ENCODE measurements around the gene EMD.

EMD gene

GRCh38 chrX:154351183-154352011, 27.7 kb upstream of the EMD start:
- intact Hi-C loops (cut with DNase I; ENCODE audit: low total_unique reads) = no loop called here
- peak overlapping the region in 1 of 2 donors; percentile 65 for H3K27ac ChIP-seq
- H3K36me3 ChIP-seq = peaks cover 75 to 84% (median 83%) of the 10 kb centered on the region in 3 donors
- H3K9me3 ChIP-seq = no peaks in the 10 kb centered on the region
- peaks cover 0 to 3% (median 2%) of the 10 kb centered on the region in 4 donors for H3K4me1 ChIP-seq
- H3K4me3 ChIP-seq = no peak overlapping the region
- H3K27me3 ChIP-seq = no peaks in the 10 kb centered on the region
- peak in 1 of 2 donors; percentile 62 for DNase-seq
- no peak for TF ChIP-seq CTCF (IDR thresholded peaks at IDR 0.05)

- Histone ChIP-seq H3K27me3 (no peaks in the 10 kb centered on the region), H3K4me3 (no peak overlapping the region), H3K36me3 (peaks cover 80 to 90% (median 89%) of the 10 kb centered on the region in 3 donors), H3K4me1 (peaks cover 0 to 6% (median 3%) of the 10 kb centered on the region in 4 donors), H3K27ac (peak overlapping the region in 1 of 2 donors; percentile 65), H3K9me3 (no peaks in the 10 kb centered on the region)
- intact Hi-C loops (cut with DNase I; ENCODE audit: low total_unique reads) = no loop called here
- no peak for TF ChIP-seq CTCF (IDR thresholded peaks at IDR 0.05)
- no peak for DNase-seq
Observed at GRCh38 chrX:154352012-154352401, 27.1 kb upstream of the EMD start.

GRCh38 chrX:154352466-154352865, 26.6 kb upstream of the EMD start:
- Histone ChIP-seq H3K36me3 (peaks cover 85 to 94% (median 94%) of the 10 kb centered on the region in 3 donors), H3K27ac (peak overlapping the region in 1 of 2 donors; percentile 65), H3K4me1 (peaks cover 0 to 10% (median 3%) of the 10 kb centered on the region in 4 donors), H3K9me3 (no peaks in the 10 kb centered on the region), H3K27me3 (no peaks in the 10 kb centered on the region), H3K4me3 (no peak overlapping the region)
- DNase-seq = no peak
- no peak for TF ChIP-seq CTCF (IDR thresholded peaks at IDR 0.05)
- intact Hi-C loops (cut with DNase I; ENCODE audit: low total_unique reads) = no loop called here

- intact Hi-C loops (cut with DNase I; ENCODE audit: low total_unique reads) = no loop called here
- DNase-seq = no peak
- Histone ChIP-seq H3K4me1 (peaks cover 0 to 18% (median 3%) of the 10 kb centered on the region in 4 donors), H3K4me3 (no peak overlapping the region), H3K9me3 (no peaks in the 10 kb centered on the region), H3K36me3 (peaks cover 93 to 100% (median 100%) of the 10 kb centered on the region in 3 donors), H3K27ac (peak overlapping the region in 1 of 2 donors; percentile 65), H3K27me3 (no peaks in the 10 kb centered on the region)
- TF ChIP-seq CTCF (IDR thresholded peaks at IDR 0.05) = no peak
Observed at GRCh38 chrX:154353172-154353843, 25.8 kb upstream of the EMD start.

- TF ChIP-seq CTCF (IDR thresholded peaks at IDR 0.05) = no peak
- Histone ChIP-seq H3K36me3 (peaks cover 99 to 100% (median 100%) of the 10 kb centered on the region in 3 donors), H3K9me3 (no peaks in the 10 kb centered on the region), H3K4me1 (peaks cover 0 to 25% (median 7%) of the 10 kb centered on the region in 4 donors), H3K27me3 (no peaks in the 10 kb centered on the region), H3K27ac (peak overlapping the region in 1 of 2 donors; percentile 65), H3K4me3 (no peak overlapping the region)
- DNase-seq = no peak
- intact Hi-C loops (cut with DNase I; ENCODE audit: low total_unique reads) = no loop called here
Observed at GRCh38 chrX:154354013-154354412, 25.1 kb upstream of the EMD start.
